ENCODE data around the gene MARK3. TPM values are rescaled to one million over a fixed set of nuclear protein-coding genes. Genes with fewer than 3 reads are reported as not detected.

The MARK3 gene
- total RNA-seq, 1 donor from 2014 or later = 75.7 TPM

- no peak for DNase-seq (ENCODE audit: extremely low read depth, low read depth, low spot score)
Observed at GRCh38 chr14:103533137-103533998, 148.2 kb downstream of the MARK3 start.

GRCh38 chr14:103533999-103534575 lies 148.9 kb downstream of the MARK3 start:
- DNase-seq (ENCODE audit: extremely low read depth, low read depth, low spot score) = no peak

DNA sequence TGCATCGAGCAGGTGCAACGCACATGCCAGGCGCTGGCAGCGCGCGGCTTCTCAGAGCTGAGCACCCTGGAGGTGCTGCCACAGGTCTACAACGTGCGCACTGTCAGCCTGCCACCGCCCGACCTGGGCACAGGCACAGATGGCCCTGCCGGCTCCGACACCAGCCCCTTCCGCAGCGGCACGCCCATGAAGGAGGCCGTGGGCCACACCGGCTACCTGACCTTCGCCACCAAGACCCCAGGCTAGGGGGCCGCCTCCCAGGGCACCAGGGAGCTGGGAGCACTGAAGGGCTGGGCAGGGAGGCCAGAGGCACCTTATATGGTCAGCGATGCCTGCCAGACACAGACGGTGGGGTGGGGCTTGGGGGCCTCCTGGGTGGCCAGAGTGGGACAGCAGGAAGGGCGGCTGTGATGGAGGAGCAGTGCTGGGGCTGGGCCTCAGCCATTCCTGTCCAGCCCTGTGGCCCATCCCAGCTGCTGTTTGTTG lies 149.4 kb downstream of the MARK3 start:
- no peak for DNase-seq (ENCODE audit: extremely low read depth, low read depth, low spot score)

- no peak for DNase-seq (ENCODE audit: extremely low read depth, low read depth, low spot score)
Observed at GRCh38 chr14:103535081-103535890, 150.1 kb downstream of the MARK3 start.

GRCh38 chr14:103535891-103536565 lies 150.8 kb downstream of the MARK3 start:
- DNase-seq (ENCODE audit: extremely low read depth, low read depth, low spot score) = no peak

GRCh38 chr14:103536693-103537092 lies 151.5 kb downstream of the MARK3 start:
- DNase-seq (ENCODE audit: extremely low read depth, low read depth, low spot score) = no peak

DNA sequence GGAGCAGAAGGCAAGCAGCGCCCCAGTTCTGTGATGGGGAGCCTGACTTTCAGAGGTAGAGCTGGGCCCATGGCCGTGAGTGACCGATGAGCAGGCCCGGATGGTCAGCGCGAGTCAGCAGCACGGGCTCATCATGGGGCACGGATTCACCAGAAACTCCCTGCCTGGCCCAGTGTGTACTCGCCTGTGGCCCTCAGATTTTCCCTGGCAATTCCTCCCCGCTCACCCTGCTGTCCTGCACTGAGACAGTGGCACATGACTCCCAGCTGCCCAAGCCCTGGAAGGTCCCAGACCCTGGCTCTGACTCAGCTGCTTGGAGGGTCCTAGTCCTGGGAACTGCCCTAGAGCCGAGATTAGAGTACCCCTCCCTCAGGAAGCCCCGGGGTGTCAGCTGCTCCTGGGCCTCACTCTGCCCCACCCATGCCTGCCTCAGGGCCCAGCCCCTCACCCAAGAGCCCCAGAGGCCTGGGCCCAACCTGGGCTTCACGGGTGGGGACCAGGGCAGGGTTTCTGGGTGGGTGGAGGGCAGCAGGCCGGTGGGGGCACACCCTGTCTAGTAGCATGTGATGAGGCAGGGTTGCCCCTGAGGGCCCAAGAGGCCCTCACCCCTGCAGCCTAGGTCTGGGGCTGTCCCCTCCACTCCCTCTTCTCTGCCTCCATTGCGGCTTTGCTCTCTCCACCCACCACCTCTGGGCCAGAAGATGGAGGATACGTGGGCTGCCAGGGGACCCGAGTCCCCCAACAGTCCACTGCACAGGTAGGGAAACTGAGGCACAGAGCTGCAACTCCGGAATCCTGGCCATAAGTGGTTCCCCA lies 152.2 kb downstream of the MARK3 start:
- no peak for DNase-seq (ENCODE audit: extremely low read depth, low read depth, low spot score)

DNA sequence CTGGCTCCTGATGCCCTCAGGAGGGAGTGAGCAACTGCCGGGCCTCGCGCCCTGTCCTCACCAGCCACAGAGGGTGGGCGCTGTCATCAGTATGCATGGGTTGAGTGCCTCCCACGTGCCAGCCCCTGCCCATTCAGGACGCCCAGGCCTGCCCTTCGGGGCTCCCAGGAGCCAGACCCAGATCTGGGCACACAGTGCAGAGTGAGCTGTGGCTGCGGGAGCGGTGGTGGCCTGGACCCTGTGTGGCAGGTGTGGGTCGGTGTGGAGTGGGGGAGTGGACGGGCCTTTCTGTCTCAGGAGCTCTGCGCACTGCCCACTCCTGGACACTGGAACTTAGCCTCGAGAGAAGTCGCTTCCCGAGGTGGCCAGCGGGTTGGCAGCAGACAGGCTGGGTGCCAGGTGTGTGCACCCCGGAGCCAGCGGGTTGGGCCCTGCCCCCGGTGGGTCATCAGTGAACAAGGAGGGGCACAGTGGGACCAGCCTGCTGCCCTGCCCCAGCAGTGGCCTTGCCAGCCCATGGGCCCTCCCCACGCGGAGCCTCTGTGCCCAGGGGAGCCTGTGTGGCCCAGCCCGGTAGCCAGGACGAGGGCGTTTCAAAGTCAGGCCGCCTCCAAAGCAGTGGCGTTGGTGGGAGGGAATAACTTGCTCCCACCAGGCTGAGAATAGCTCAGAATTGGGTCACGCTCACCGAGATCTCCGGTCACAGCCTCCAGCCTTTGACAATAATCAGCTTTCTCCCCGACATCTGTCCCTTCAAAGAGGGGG lies 153.3 kb downstream of the MARK3 start:
- DNase-seq (ENCODE audit: extremely low read depth, low read depth, low spot score) = no peak

- no peak for DNase-seq (ENCODE audit: extremely low read depth, low read depth, low spot score)
Observed at GRCh38 chr14:103539056-103539825, 154.0 kb downstream of the MARK3 start.

- DNase-seq (ENCODE audit: extremely low read depth, low read depth, low spot score) = no peak
Observed at GRCh38 chr14:103540821-103541708, 155.8 kb downstream of the MARK3 start.

GRCh38 chr14:103541709-103542604 lies 156.7 kb downstream of the MARK3 start:
- DNase-seq (ENCODE audit: extremely low read depth, low read depth, low spot score) = no peak

- DNase-seq (ENCODE audit: extremely low read depth, low read depth, low spot score) = no peak
Observed at GRCh38 chr14:103542605-103543088, 157.4 kb downstream of the MARK3 start.

DNA sequence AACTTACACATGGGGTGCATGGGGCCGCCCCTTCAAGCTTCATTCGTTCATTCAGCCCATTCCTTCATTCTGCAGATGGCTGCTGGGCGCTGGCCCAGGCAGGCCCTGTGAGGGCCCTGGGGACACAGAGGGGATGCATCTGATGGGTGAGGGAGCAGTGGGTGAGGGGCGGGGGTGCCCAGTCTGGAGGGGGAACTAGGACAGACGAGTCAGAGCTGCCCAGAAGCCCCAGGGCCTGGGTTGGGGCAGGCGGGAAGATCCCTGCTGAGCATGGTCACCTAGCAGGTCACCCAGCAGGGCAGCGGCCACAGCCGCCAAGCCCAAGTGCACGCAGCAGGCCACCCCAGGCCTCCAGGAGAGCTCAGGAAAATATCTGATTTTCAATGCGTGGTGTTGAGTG lies 157.9 kb downstream of the MARK3 start:
- no peak for DNase-seq (ENCODE audit: extremely low read depth, low read depth, low spot score)

GRCh38 chr14:103543721-103544387 lies 158.6 kb downstream of the MARK3 start:
- DNase-seq (ENCODE audit: extremely low read depth, low read depth, low spot score) = no peak

DNA sequence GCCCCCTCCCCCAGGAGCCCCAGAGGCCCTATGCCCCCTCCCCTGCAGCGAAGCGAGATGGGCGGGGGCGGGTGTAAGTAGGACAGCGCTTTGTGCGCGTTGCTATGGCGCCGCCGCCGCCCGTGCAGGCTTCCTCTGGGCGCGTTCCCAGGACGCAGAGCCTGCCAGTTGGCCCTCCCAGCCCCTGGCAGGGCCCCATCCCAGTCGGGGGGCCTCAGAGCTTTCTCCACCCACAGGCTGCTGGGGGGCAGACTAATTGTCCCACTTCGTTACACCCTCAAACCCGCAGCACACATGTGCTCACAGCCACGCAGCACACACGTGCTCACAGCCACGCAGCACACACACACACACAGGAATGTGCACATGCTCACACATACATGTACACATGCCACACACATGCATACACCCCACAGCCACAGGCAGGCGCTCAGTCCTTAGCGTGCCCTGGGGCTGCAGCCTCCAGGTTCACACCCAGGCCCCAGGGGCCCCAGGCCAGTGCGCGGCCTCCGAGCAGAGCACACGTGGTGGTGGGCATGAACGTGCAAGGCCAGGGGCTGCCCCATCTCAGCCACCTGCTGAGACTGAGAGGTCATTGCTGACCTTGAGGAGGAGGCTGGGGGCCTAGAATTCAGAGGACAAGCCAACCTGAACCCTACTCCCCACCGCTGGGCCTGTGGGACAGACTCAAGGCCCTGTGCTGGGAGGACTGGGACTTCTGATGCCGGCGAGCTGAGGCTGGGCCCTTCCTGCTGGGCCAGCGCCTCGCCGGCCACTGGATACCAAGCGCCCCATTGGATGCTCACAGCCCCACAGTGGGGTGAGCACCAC lies 159.4 kb downstream of the MARK3 start:
- DNase-seq (ENCODE audit: extremely low read depth, low read depth, low spot score) = no peak
